Naive B cell (primary cell): Measurements from ENCODE around the gene CCL18. TPM values are rescaled to one million over a fixed set of nuclear protein-coding genes. Genes with fewer than 3 reads are reported as not detected.
A peak's percentile ranks its signal among the peaks of the same experiment; 100 is the strongest.
"Not testable (repeated sequence)": the region's sequence is repeated elsewhere in the genome, so short reads cannot be mapped to it uniquely, and the experiment has no call there.

Source experiments
- ATAC-seq, 2 donors: fragments of 150-1000 bp; cut with Tn5 transposase; 2 replicates each; pipeline ENCODE4 v1.10.0; 2021; ENCODE audit warnings: low read depth in 2 of 2, mild to moderate bottlenecking in 2 of 2, moderate library complexity in 2 of 2
- DNase-seq: peaks from one replicate; pipeline ENCODE4 v3.0.0; 2022
- H3K27ac Mint-ChIP-seq, 6 donors: one replicate each; pipeline ENCODE4 v1.8.0; 2020 to 2022; ENCODE audit warnings: mild to moderate bottlenecking in 6 of 6, mixed read lengths in 6 of 6, moderate library complexity in 5 of 6, inconsistent platforms in 2 of 6
- H3K27me3 Mint-ChIP-seq, 3 donors: one replicate each; pipeline ENCODE4 v1.8.0; 2021 to 2022; ENCODE audit warnings: mixed read lengths in 3 of 3, mild to moderate bottlenecking in 1 of 3
- H3K36me3 Mint-ChIP-seq, 2 donors: one replicate each; pipeline ENCODE4 v1.8.0; 2020 to 2022; ENCODE audit warnings: mixed read lengths in 2 of 2, inconsistent platforms in 1 of 2, mild to moderate bottlenecking in 1 of 2
- H3K4me1 Mint-ChIP-seq, 3 donors: one replicate each; pipeline ENCODE4 v1.8.0; 2020 to 2022; ENCODE audit warnings: mixed read lengths in 3 of 3, inconsistent platforms in 1 of 3, mild to moderate bottlenecking in 1 of 3, moderate library complexity in 1 of 3
- H3K4me3 Mint-ChIP-seq, 8 donors: one replicate each; pipeline ENCODE4 v1.8.0; 2020 to 2022; ENCODE audit warnings: mild to moderate bottlenecking in 8 of 8, mixed read lengths in 8 of 8, moderate library complexity in 8 of 8, inconsistent platforms in 2 of 8
- H3K9me3 Mint-ChIP-seq, 7 donors: one replicate each; pipeline ENCODE4 v1.8.0; 2020 to 2022; ENCODE audit warnings: mixed read lengths in 7 of 7, mild to moderate bottlenecking in 5 of 7, inconsistent platforms in 2 of 7, moderate library complexity in 1 of 7
- polyA plus RNA-seq, 6 donors: library from polyadenylated mRNA; unstranded; fragments of 300-500 nt; fragmentation: Illumina TruSeq; gene quantifications; one replicate each; pipeline ENCODE4 v1.2.3, GENCODE V29; 2021; ENCODE audit warnings: low read depth in 6 of 6

Gene CCL18
- polyA plus RNA-seq, 6 donors from 2014 or later = not detected

DNA sequence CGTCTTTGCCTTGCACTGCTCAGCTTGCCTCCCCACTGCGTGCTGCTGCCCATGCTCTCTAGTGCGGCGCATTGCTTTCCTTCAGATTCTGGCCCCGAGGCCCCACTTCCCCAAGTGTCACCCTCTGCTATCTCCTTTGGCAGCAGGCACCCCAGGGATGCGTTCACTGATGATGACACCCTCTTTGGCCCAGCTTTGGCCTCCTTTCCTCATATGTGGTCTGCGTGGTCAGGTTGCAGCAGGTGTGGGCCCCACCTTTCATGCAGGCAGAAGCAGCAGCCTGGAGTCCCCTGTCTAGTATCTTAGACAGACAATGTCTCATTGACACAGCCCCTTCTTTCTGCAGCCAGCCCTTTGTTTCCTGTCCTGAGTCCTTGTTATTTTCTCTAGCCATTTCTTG, 30.7 kb downstream of the CCL18 start:
- H3K4me3 Mint-ChIP-seq = peak overlapping the region in 6 of 8 donors; percentile 16 to 90 (median 47)
- H3K27ac Mint-ChIP-seq = peak overlapping the region in 5 of 6 donors; percentile 22 to 85 (median 54)
- peaks cover 78 to 90% (median 87%) of the 10 kb centered on the region in 3 donors for H3K4me1 Mint-ChIP-seq
- no peaks in the 10 kb centered on the region for H3K9me3 Mint-ChIP-seq
- H3K36me3 Mint-ChIP-seq = no peaks in the 10 kb centered on the region
- DNase-seq (no peak), ATAC-seq (no peak)
- no peaks in the 10 kb centered on the region for H3K27me3 Mint-ChIP-seq

DNA sequence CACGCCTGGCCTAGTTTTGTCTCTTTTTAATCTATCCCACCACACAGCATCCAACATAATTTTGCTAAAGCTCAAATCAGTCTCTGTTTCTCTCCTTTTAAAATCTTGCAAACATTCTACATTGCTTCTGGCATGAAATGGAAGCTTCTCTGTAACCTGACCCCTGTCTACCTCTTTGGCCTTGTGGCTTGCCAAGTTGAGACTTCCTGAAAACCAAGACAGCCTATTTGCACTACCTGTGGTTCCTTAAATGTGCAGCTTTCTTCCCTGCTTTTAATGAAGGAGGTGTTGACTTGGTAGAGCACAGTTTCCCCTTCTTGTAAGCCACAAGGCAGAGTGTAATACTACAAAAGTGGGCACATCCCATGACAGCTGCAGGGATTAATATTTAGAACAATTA, 31.9 kb downstream of the CCL18 start:
- ATAC-seq (no peak), DNase-seq (no peak)
- Mint-ChIP-seq H3K27me3 (no peaks in the 10 kb centered on the region), H3K4me1 (peaks cover 75 to 89% (median 87%) of the 10 kb centered on the region in 3 donors), H3K4me3 (peak overlapping the region in 5 of 8 donors; percentile 41 to 90 (median 64)), H3K27ac (peak overlapping the region in 2 of 6 donors; percentile 17 to 52), H3K36me3 (no peaks in the 10 kb centered on the region), H3K9me3 (no peaks in the 10 kb centered on the region)

DNA sequence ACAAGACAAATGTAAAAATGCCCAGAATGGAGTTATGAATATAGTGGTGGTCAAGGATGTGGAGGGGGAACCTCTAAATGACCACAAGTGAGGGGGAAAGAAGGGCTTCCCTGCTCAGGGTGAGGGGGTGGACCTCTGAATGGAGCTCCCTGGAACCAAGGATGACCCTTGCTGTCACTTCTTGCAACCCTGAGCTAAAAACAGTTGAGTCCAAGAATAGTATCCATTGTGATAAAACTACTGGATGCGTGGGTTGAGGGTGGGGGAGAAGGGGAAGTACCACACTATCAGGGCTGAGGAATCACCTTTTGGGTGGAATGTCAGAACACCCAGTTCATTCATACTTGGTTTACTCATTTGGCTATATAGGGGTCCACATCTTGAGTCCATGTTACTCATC, 34.9 kb downstream of the CCL18 start:
- not testable (repeated sequence) for H3K9me3 Mint-ChIP-seq, H3K27ac Mint-ChIP-seq, H3K36me3 Mint-ChIP-seq, DNase-seq, ATAC-seq, H3K27me3 Mint-ChIP-seq
- Mint-ChIP-seq H3K4me1 (peaks cover 69 to 80% (median 78%) of the 10 kb centered on the region in 3 donors), H3K4me3 (peak overlapping the region in 3 of 8 donors; percentile 13 to 76 (median 23))

DNA sequence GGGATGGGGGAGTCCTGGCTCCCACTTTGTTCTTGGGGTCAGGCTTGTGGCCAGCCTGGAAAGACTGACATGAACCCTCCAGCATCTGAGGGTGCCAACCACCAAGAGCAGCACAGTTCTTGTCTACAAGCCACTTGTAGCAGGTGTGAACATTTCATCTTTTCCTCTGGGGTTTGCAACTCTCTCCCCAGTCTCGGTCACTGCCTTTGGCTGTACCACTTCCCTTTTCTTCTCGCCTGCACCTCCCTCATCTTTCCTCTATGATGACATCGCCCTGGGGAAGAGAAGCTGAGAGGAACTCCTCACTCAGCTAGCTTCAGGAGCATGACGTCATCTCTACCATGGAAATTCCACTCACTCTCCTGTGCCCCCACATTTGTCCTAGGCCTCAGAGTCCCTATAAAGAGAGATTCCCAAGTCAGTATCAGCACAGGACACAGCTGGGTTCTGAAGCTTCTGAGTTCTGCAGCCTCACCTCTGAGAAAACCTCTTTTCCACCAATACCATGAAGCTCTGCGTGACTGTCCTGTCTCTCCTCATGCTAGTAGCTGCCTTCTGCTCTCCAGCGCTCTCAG, 39.4 kb downstream of the CCL18 start, which contains the start of gene CCL4:
CCL4 (plus strand) TSS at position 427 of the 575 bp plus-strand sequence; CDS start at position 506, 79 bp downstream.
- peak; percentile 96 for ATAC-seq
- H3K9me3 Mint-ChIP-seq, H3K36me3 Mint-ChIP-seq, H3K27me3 Mint-ChIP-seq: not testable (repeated sequence)
- H3K27ac Mint-ChIP-seq = peak within 1 kb of the TSS; percentile 73 to 97 (median 94)
- H3K4me3 Mint-ChIP-seq = peak within 1 kb of the TSS; percentile 68 to 97 (median 90)
- peaks cover 56 to 77% (median 71%) of the 10 kb centered on the region in 3 donors for H3K4me1 Mint-ChIP-seq
- DNase-seq = peak; percentile 72

DNA sequence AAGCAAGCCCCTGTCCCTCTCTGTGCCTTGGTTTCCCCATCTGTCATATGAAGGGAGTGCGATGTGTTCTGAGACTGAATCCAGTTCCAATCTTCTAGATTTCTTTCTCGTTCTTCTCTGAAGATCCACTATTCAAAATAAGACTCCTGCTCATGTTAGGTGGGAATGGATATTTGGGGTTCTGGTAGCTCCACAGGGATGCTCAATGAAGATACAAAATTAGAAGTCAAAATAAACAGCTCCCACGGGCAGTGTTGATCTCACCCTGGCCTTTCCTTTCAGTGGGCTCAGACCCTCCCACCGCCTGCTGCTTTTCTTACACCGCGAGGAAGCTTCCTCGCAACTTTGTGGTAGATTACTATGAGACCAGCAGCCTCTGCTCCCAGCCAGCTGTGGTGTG, 40.2 kb downstream of the CCL18 start:
- ATAC-seq, H3K27me3 Mint-ChIP-seq, H3K36me3 Mint-ChIP-seq, H3K9me3 Mint-ChIP-seq, DNase-seq: not testable (repeated sequence)
- H3K4me3 Mint-ChIP-seq = peak overlapping the region; percentile 68 to 97 (median 89)
- peaks cover 50 to 70% (median 64%) of the 10 kb centered on the region in 3 donors for H3K4me1 Mint-ChIP-seq
- peak overlapping the region; percentile 6 to 94 (median 71) for H3K27ac Mint-ChIP-seq

DNA sequence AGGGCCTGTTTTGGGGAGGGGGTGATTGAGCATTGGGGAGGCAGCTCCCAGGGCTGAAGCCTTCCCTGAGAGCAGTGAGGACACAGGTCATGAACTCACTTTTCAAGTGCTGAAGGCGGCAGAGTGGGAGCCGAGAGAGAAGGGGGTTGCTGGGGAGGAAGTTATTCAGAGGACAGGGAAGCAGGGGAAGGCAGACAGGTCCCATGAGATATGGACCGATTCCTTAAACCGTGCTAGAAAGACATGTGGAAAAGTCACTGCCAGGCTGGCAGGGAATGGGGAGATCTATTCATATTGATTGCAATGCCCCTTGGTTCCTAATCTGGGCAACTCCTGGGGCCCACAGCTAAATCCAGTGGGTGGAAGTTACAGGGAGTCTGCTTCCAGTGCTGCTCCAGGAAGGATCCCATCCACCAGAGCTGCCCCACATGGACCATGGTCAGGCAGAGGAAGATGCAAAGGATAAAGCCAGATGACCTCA, 40.7 kb downstream of the CCL18 start:
- Mint-ChIP-seq H3K27ac (peak overlapping the region; percentile 64 to 94 (median 73)), H3K4me1 (peaks cover 45 to 66% (median 59%) of the 10 kb centered on the region in 3 donors), H3K9me3 (no peaks in the 10 kb centered on the region), H3K36me3 (no peaks in the 10 kb centered on the region), H3K27me3 (no peaks in the 10 kb centered on the region), H3K4me3 (peak overlapping the region; percentile 68 to 97 (median 89))
- no peak for DNase-seq
- no peak for ATAC-seq

DNA sequence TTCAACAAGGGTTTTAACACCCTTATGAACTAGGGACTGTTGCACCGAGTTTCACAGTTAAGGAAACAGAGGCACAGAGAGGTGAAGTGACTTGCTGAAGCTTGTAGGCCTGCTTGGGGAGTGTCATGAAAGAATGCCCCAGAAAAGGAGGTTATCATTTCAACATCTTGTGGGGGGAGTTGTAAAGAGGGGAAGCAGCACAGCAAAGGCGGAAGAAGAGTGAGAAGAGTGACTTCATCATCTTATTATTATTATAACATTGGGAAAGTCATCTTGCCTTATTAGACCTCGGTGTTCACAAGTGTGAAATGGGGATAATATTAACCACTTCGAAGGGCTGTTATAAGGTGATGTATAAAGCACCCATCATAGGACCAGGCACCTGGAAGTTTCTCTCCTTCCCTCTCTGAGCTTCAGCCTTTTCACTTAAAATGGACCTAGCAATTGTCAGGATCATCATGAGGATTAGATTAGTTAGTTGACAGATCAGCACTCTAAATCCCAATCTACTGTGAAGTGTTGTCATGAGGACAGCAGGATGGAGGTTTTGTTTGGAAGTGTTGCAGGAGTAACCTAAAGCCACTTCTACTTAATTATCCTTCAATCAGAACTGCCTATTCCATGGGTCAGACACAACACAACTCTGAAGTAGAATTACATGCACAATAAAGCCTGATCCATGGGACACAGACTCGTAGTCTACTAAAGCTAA, 41.9 kb downstream of the CCL18 start:
- no peaks in the 10 kb centered on the region for H3K36me3 Mint-ChIP-seq
- H3K27me3 Mint-ChIP-seq = no peaks in the 10 kb centered on the region
- H3K4me3 Mint-ChIP-seq = peak overlapping the region in 3 of 8 donors; percentile 68 to 92 (median 91)
- DNase-seq (no peak), ATAC-seq (no peak)
- H3K9me3 Mint-ChIP-seq = peaks cover 0 to under 1% (median 0%) of the 10 kb centered on the region in 7 donors
- H3K4me1 Mint-ChIP-seq = peaks cover 47 to 67% (median 58%) of the 10 kb centered on the region in 3 donors
- peak overlapping the region in 5 of 6 donors; percentile 9 to 80 (median 41) for H3K27ac Mint-ChIP-seq

DNA sequence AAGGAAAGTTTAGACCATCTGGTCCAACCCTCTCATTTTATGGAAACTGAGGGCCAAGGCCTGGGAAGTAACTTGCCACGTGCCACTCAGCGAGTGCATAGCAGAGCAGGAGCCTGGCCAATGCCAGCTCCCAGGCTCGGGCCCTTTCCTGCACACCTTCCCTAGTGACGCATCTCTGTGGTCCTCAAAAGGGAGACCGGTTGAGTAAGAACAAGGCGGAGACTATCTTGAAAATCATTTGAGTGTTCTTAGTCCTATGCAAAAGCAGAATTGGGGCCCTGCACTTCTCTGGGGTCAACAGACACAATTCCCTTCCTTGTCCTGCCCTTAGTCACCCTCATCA, 42.4 kb downstream of the CCL18 start:
- no peak for ATAC-seq
- H3K4me3 Mint-ChIP-seq = peak overlapping the region in 3 of 8 donors; percentile 9 to 92 (median 59)
- peaks cover 0 to 6% (median 0%) of the 10 kb centered on the region in 7 donors for H3K9me3 Mint-ChIP-seq
- H3K4me1 Mint-ChIP-seq = peaks cover 52 to 72% (median 64%) of the 10 kb centered on the region in 3 donors
- no peak for DNase-seq
- no peaks in the 10 kb centered on the region for H3K27me3 Mint-ChIP-seq
- no peak overlapping the region for H3K27ac Mint-ChIP-seq
- no peaks in the 10 kb centered on the region for H3K36me3 Mint-ChIP-seq

DNA sequence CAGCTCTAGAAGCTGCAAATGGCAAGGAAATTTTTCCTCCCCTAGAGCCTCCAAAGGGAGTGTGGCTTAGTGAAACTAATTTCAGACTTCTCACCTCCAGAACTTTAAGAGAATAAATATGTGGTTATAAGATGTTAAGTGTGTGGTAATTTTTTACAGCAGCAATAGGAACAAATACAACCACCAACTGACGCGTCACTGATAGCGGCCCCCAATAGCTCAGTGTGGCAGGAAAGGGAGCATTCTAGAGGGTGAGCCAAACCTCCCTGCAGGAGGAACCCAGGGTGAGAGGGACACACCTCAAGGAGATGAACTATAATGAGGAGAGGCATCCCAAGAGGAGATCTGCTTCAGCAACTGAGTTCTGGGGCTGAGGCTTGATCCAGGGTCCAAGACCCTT, 43.6 kb downstream of the CCL18 start:
- Mint-ChIP-seq H3K27ac (no peak overlapping the region), H3K27me3 (no peaks in the 10 kb centered on the region), H3K9me3 (peaks cover 3 to 16% (median 11%) of the 10 kb centered on the region in 7 donors), H3K36me3 (peaks cover 0 to 5% of the 10 kb centered on the region in 2 donors), H3K4me1 (peaks cover 48 to 69% (median 68%) of the 10 kb centered on the region in 3 donors), H3K4me3 (no peak overlapping the region)
- ATAC-seq (no peak), DNase-seq (no peak)

DNA sequence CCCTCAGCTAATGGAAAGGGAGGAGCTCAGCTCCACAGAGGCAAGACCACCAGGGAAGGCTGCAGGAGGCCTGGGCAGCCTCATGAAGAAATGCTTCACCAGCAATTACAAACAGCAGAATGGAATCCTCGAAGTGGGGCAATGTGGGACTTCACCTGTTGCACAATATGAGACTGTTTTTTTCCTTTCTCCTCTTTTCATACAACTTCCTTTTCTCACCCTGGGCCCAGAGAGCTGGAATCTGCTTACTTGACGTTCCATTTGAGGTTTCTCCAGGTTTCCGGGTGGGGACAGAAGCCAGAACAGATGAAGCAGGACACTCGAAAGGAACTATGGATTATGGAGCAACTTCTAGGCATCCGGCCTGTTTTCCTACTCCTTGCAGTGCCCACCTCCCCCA, 44.2 kb downstream of the CCL18 start:
- not testable (repeated sequence) for H3K27me3 Mint-ChIP-seq, ATAC-seq, DNase-seq, H3K4me3 Mint-ChIP-seq, H3K27ac Mint-ChIP-seq
- peaks cover 0 to 11% of the 10 kb centered on the region in 2 donors for H3K36me3 Mint-ChIP-seq
- peaks cover 42 to 63% (median 63%) of the 10 kb centered on the region in 3 donors for H3K4me1 Mint-ChIP-seq
- H3K9me3 Mint-ChIP-seq = peaks cover 6 to 21% (median 16%) of the 10 kb centered on the region in 7 donors

DNA sequence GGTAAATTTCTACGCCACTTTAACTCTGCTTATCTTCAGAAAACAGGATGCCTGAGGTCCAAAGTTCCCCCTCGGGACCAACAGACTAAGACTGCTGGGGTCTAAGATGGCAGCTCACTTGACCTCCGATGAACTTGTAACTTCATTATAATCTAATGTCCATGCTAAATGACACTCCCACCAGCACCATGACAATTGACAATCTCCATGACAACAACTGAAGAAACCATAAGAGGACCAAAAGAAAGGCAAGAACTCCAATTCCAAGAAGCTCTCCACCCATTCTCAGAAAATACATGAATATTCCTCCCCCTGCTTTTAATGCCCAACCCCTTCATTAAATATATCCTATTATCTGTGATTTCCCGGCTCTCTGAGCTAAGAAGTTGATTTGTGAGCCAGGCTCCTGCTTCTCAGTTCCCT, 47.0 kb downstream of the CCL18 start:
- peak in 1 of 2 donors; percentile 63 for ATAC-seq
- Mint-ChIP-seq H3K4me3 (peak overlapping the region in 4 of 8 donors; percentile 2 to 70 (median 36)), H3K4me1 (peaks cover 24 to 46% (median 39%) of the 10 kb centered on the region in 3 donors), H3K27ac (peak overlapping the region in 4 of 6 donors; percentile 42 to 58 (median 48)), H3K9me3 (peaks cover 6 to 34% (median 16%) of the 10 kb centered on the region in 7 donors), H3K36me3 (peaks cover 0 to 12% of the 10 kb centered on the region in 2 donors), H3K27me3 (no peaks in the 10 kb centered on the region)
- no peak for DNase-seq

DNA sequence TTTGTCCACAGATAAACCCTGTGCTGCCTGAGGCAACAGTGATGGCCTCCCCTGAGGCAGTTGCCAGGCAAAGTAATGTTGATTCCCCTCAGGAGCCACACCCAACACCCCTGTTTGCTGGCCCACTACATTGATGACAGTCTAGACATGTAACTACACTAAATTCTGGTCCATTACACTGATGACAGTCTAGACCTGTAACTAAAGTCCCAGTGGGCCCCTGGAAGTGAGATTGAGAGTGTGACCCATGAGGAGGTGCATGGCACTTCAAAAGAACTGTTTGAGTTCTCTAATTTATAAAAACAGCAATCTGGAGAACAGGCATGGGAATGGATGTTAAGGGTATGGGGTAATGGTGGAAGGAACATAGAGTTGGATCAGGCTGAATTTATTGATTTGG, 48.5 kb downstream of the CCL18 start:
- H3K9me3 Mint-ChIP-seq = peaks cover 6 to 34% (median 16%) of the 10 kb centered on the region in 7 donors
- ATAC-seq (no peak), DNase-seq (no peak)
- H3K27ac Mint-ChIP-seq = peak overlapping the region in 1 of 6 donors; percentile 50
- H3K36me3 Mint-ChIP-seq = peaks cover 0 to 12% of the 10 kb centered on the region in 2 donors
- no peak overlapping the region for H3K4me3 Mint-ChIP-seq
- no peaks in the 10 kb centered on the region for H3K27me3 Mint-ChIP-seq
- H3K4me1 Mint-ChIP-seq = peaks cover 24 to 42% (median 39%) of the 10 kb centered on the region in 3 donors

DNA sequence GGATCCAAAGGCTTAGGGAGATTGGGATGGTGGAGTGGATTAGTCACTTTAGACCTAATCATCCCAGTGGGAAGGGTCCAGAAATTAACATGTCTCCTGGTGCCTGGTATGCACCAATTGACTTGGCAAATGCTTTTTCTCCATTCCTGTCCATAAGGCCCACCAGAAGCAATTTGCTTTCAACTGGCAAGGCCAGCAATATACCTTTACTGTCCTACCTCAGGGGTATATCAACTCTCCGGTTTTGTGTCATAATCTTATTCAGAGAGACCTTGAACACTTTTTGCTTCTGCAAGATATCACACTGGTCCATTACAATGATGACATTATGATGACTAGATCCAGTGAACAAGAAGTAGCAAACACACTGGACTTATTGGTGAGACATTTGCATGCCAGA, 49.1 kb downstream of the CCL18 start:
- not testable (repeated sequence) for ATAC-seq, H3K27me3 Mint-ChIP-seq, H3K4me3 Mint-ChIP-seq, DNase-seq
- peaks cover 0 to 12% of the 10 kb centered on the region in 2 donors for H3K36me3 Mint-ChIP-seq
- peaks cover 6 to 34% (median 16%) of the 10 kb centered on the region in 7 donors for H3K9me3 Mint-ChIP-seq
- H3K27ac Mint-ChIP-seq = peak overlapping the region in 1 of 6 donors; percentile 50
- peaks cover 28 to 43% (median 37%) of the 10 kb centered on the region in 3 donors for H3K4me1 Mint-ChIP-seq
